GM12892 (cell line): ENCODE measurements around the gene MRPL24.

Experiments
- POLR2A ChIP-seq: IDR thresholded peaks from 2 replicates; pipeline ENCODE4 v1.6.1; 2011; ENCODE audit warnings: low read depth, low read length, control low read depth
- POLR2AphosphoS5 ChIP-seq: IDR thresholded peaks from 2 replicates; pipeline ENCODE4 v1.6.1; 2011; ENCODE audit warnings: low read depth, low read length, control low read depth

DNA sequence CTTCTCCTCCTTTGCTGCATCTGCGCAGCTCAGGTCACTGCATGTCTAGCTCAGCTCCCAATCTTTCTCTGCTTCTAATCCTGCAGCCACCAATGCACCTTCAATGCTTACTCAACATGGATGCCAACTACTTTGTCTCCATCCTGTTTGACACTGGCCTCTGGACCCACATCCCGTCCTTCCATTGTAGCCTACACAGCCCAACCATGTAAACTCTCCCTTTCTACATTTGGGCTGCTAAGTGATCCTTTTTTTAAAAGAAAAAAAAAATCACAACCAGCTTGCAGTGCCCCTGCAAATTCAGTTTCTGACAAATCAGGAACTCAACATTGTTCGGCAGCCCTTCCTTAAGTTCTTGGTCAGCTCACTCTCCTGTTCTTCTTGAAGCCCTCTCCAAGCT lies 26.1 kb downstream of the MRPL24 start:
- TF ChIP-seq POLR2A (no peak), POLR2AphosphoS5 (no peak)
